ENCODE data around the gene ATP6V0A1. TPM values are rescaled to one million over a fixed set of nuclear protein-coding genes. Genes with fewer than 3 reads are reported as not detected.
"Not testable (repeated sequence)": the region's sequence is repeated elsewhere in the genome, so short reads cannot be mapped to it uniquely, and the experiment has no call there.

ATP6V0A1 gene
- total RNA-seq, 2 donors from 2014 or later: 78.0 to 80.3 TPM

DNA sequence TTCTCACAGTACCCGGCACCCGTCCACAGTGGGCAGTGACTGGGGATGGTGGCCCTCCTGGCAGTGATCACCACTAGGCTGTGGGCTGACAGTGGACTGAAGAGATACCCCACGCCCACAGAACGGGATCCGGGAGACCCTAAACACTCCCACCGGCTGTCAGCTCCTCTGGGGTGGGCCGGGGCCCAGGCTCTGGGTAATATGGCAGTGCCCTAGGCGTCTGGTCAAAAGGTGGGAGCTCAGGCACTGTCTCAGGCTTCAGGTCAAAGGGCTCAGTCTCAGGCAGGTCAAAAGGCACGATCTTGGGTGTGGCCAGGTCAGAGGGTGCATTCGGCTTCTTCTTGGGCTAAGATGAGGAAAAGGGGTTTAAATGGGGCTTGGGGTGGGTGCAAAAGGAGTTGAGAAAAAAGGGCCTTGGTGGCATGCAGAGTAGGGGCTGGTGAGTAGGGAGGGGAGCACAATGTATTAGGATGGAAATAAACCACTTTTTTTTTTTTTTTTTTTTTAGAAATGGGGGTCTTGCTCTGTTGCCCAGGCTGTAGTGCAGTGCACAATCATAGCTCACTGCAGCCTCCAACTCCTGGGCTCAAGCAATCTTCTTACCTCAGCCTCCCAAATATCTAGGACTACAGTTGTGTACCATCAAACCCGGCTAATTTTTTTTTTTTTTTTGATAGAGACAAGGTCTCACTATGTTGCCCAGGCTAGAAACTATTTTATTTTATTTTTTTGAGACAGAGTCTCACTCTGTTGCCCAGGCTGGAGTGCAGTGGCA is 46.6 kb upstream of the ATP6V0A1 start:
- no peak for TF ChIP-seq POLR2AphosphoS5 (IDR thresholded peaks at IDR 0.05)
- no peak for TF ChIP-seq POLR2A (IDR thresholded peaks at IDR 0.05)
- TF ChIP-seq CTCF (IDR thresholded peaks at IDR 0.05): no peak

DNA sequence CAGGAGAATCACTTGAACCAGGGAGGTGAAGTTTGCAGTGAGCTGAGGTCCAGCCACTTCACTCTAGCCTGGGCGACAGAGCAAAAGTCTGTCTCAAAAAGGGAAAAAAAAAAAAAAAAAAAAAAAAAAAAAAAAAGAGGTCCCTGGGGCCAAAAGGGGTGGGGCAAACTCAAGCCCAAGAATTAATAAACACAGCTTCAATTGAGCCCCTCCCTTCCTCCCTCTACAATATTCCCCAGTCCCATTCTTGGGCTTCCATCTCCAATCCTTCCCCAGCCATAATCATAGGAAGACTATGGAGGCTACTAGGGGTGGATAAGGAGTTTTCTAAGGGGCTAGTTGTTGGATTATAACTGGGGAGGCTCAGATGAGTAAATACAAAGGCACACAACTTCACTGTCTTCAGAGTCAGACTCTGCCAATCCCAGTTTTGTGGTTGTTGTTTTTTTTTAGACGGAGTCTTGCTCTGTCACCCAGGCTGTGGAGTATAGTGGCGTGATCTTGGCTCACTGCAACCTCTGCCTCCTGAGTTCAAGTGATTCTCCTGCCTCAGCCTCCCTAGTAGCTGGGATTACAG is 45.1 kb upstream of the ATP6V0A1 start:
- TF ChIP-seq POLR2A (IDR thresholded peaks at IDR 0.05) (no peak), CTCF (IDR thresholded peaks at IDR 0.05) (no peak), POLR2AphosphoS5 (IDR thresholded peaks at IDR 0.05) (no peak)
- H3K4me1 ChIP-seq (replicated peaks): peaks cover 12% of the 10 kb centered on the region
- H3K27me3 ChIP-seq (replicated peaks; ENCODE audit: insufficient read depth): no peaks in the 10 kb centered on the region
- H3K27ac ChIP-seq: peak overlapping the region; percentile 11 to 46
- DNase-seq (ENCODE audit: low spot score): no peak
- H3K9me3 ChIP-seq: no peaks in the 10 kb centered on the region
- 43% methylated on average over 3 of the region's 3 CpGs for WGBS
- intact Hi-C loops (cut with DNase I): no loop called here
- H3K36me3 ChIP-seq: no peaks in the 10 kb centered on the region
- H3K4me3 ChIP-seq: no peak overlapping the region

More for the DNA sequence above, 46.6 kb upstream of the ATP6V0A1 start:
- WGBS: 77% methylated on average over 11 of the region's 11 CpGs
- H3K9me3 ChIP-seq: no peaks in the 10 kb centered on the region
- no peaks in the 10 kb centered on the region for H3K27me3 ChIP-seq (replicated peaks; ENCODE audit: insufficient read depth)
- H3K27ac ChIP-seq: peak overlapping the region; percentile 22 to 39
- intact Hi-C loops (cut with DNase I): no loop called here
- H3K36me3 ChIP-seq: no peaks in the 10 kb centered on the region
- H3K4me1 ChIP-seq (replicated peaks): peaks cover 16% of the 10 kb centered on the region
- H3K4me3 ChIP-seq: no peak overlapping the region
- no peak for DNase-seq (ENCODE audit: low spot score)

- intact Hi-C loops (cut with DNase I): no loop called here
- H3K4me3 ChIP-seq: no peak overlapping the region
- peak overlapping the region in 1 of 2 donors; percentile 46 for H3K27ac ChIP-seq
- no peaks in the 10 kb centered on the region for H3K36me3 ChIP-seq
- DNase-seq (ENCODE audit: low spot score): no peak
- peaks cover 9% of the 10 kb centered on the region for H3K4me1 ChIP-seq (replicated peaks)
- no peak for TF ChIP-seq POLR2AphosphoS5 (IDR thresholded peaks at IDR 0.05)
- no peak for TF ChIP-seq CTCF (IDR thresholded peaks at IDR 0.05)
- TF ChIP-seq POLR2A (IDR thresholded peaks at IDR 0.05): no peak
- 57% methylated on average over 7 of the region's 7 CpGs for WGBS
- H3K27me3 ChIP-seq (replicated peaks; ENCODE audit: insufficient read depth): no peaks in the 10 kb centered on the region
- no peaks in the 10 kb centered on the region for H3K9me3 ChIP-seq
These were observed 43.8 kb upstream of the ATP6V0A1 start for GRCh38 chr17:42414704-42415409.

GRCh38 chr17:42417981-42418380 is 40.7 kb upstream of the ATP6V0A1 start:
- H3K27ac ChIP-seq; H3K27me3 ChIP-seq (replicated peaks; ENCODE audit: insufficient read depth); H3K4me3 ChIP-seq; H3K36me3 ChIP-seq; DNase-seq (ENCODE audit: low spot score); H3K9me3 ChIP-seq; H3K4me1 ChIP-seq (replicated peaks); intact Hi-C loops (cut with DNase I): not testable (repeated sequence)
- WGBS: 76% methylated on average over 5 of the region's 5 CpGs

- H3K27ac ChIP-seq: peak overlapping the region; percentile 93 to 95
- H3K4me3 ChIP-seq: peak overlapping the region; percentile 93 to 96
- DNase-seq (ENCODE audit: low spot score): no peak
- H3K36me3 ChIP-seq: no peaks in the 10 kb centered on the region
- 19% methylated on average over 6 of the region's 6 CpGs for WGBS
- intact Hi-C loops (cut with DNase I): loop anchor here (5.0 to 10.0 kb wide), 2 partner anchors 36 to 254 kb away; partner anchors contain the start of genes ATP6V0A1 and PLEKHH3
- no peaks in the 10 kb centered on the region for H3K9me3 ChIP-seq
- no peaks in the 10 kb centered on the region for H3K4me1 ChIP-seq (replicated peaks)
- H3K27me3 ChIP-seq (replicated peaks; ENCODE audit: insufficient read depth): no peaks in the 10 kb centered on the region
- no peak for TF ChIP-seq CTCF (IDR thresholded peaks at IDR 0.05)
These were observed 37.6 kb upstream of the ATP6V0A1 start for GRCh38 chr17:42421136-42421506.
